ENCODE measurements around the gene CTIF.

GRCh38 chr18:48589797-48590519 lies 51.1 kb downstream of the CTIF start:
- TF ChIP-seq CTCF (IDR thresholded peaks at IDR 0.05; ENCODE audit: poor library complexity, severe bottlenecking) (no peak), SMC3 (conservative IDR thresholded peaks at IDR 0.05; ENCODE audit: poor library complexity) (no peak), EZH2 (IDR thresholded peaks at IDR 0.05; ENCODE audit: borderline replicate concordance, insufficient read depth, low read length, poor library complexity, severe bottlenecking) (no peak), POLR2AphosphoS5 (IDR thresholded peaks at IDR 0.05) (no peak), MXI1 (conservative IDR thresholded peaks at IDR 0.05; ENCODE audit: poor library complexity, severe bottlenecking) (no peak), TAF1 (IDR thresholded peaks at IDR 0.05; ENCODE audit: low read depth) (no peak), EP300 (conservative IDR thresholded peaks at IDR 0.05; ENCODE audit: poor library complexity, severe bottlenecking) (no peak), REST (IDR thresholded peaks at IDR 0.05; ENCODE audit: borderline replicate concordance) (no peak), RAD21 (conservative IDR thresholded peaks at IDR 0.05) (no peak)

Data from neural cell (in vitro differentiated cells).